ENCODE data around the gene ADAMTSL3. TPM values are rescaled to one million over a fixed set of nuclear protein-coding genes. Genes with fewer than 3 reads are reported as not detected.

ADAMTSL3 gene
- total and polyA plus RNA-seq, 2 of the 8 experiments (the other 6 are each of a cell fraction or from before 2014, with no cell fraction given): 0.35 to 1.4 TPM

GRCh38 chr15:83904107-83905040 lies 250.5 kb downstream of the ADAMTSL3 start:
- POLR2A ChIA-PET (ENCODE audit: partially characterized antibody): interaction anchor here (1.0 kb wide), 1 partner anchor 44 kb away, joined by 3 read pairs; no protein-coding TSS in a partner anchor
- WGBS, 2 experiments (ENCODE audit: extremely low coverage in 1 of 2, insufficient coverage in 1 of 2, insufficient read length in 1 of 2, insufficient replicate concordance in 2 of 2, low coverage in 1 of 2, low lambda C conversion rate in 2 of 2, missing lambda C conversion rate in 1 of 2): 93% methylated on average over 11 of the region's 11 CpGs; no CpG with 5 or more reads in 1 of the 2 experiments
- CTCF ChIA-PET (ENCODE audit: partially characterized antibody): interaction anchor here (1.4 kb wide), 1 partner anchor 130 kb away, joined by 4 read pairs; no protein-coding TSS in a partner anchor
- Histone ChIP-seq H3K27me3 (replicated peaks in 1 of 4; ENCODE audit: control insufficient read depth in 3 of 4, extremely low read depth in 1 of 4, insufficient read depth in 3 of 4, low read length in 3 of 4) (no peaks in the 10 kb centered on the region), H2BK5ac (ENCODE audit: low read depth, low read length) (no peak overlapping the region), H3K4me1 (replicated peaks in 1 of 4; ENCODE audit: control insufficient read depth in 3 of 4, insufficient read depth in 4 of 4, low read length in 3 of 4) (no peaks in the 10 kb centered on the region), H3K27ac (ENCODE audit: low read depth, low read length) (no peak overlapping the region), H3K4me2 (ENCODE audit: insufficient read depth in 1 of 2, low read depth in 2 of 2, low read length in 2 of 2) (no peak overlapping the region), H3K18ac (ENCODE audit: extremely low read depth, low read length) (no peak overlapping the region), H3K9ac (replicated peaks in 1 of 4; ENCODE audit: extremely low read depth in 1 of 4, low read depth in 3 of 4, low read length in 3 of 4) (no peak overlapping the region), H3K23me2 (ENCODE audit: low read depth, low read length) (no peaks in the 10 kb centered on the region), H3K79me1 (ENCODE audit: low read depth, low read length) (no peaks in the 10 kb centered on the region), H4K5ac (ENCODE audit: insufficient read length, low read depth, low read length) (no peak overlapping the region), H3K36me3 (ENCODE audit: control insufficient read depth in 2 of 4, insufficient read depth in 4 of 4, low read length in 3 of 4) (no peaks in the 10 kb centered on the region), H3K79me2 (ENCODE audit: control insufficient read depth in 1 of 2, insufficient read depth in 2 of 2, low read length in 2 of 2) (no peaks in the 10 kb centered on the region), H2BK120ac (replicated peaks; ENCODE audit: low read depth, low read length) (no peak overlapping the region), H2AK5ac (ENCODE audit: low read depth, low read length) (no peak overlapping the region), H2AFZ (ENCODE audit: low read length) (no peak overlapping the region), H2BK15ac (ENCODE audit: low read length) (no peak overlapping the region), H4K8ac (ENCODE audit: extremely low read depth, insufficient read depth, low read length) (peak overlapping the region; percentile 59; the same call in 1 of the 2 replicates), H2BK20ac (ENCODE audit: low read length) (no peak overlapping the region), H2BK12ac (ENCODE audit: low read depth, low read length) (no peak overlapping the region), H3K56ac (replicated peaks; ENCODE audit: insufficient read length, low read depth, low read length) (no peak overlapping the region), H3K23ac (ENCODE audit: insufficient read length) (no peak overlapping the region), H3K4me3 (ENCODE audit: extremely low read depth in 1 of 4, insufficient read depth in 2 of 4, low read depth in 3 of 4, low read length in 4 of 4) (no peak overlapping the region), H3K4ac (replicated peaks; ENCODE audit: insufficient read length, low read depth, low read length) (no peak overlapping the region), H4K91ac (replicated peaks; ENCODE audit: insufficient read length, low read length) (no peak overlapping the region), H3K14ac (ENCODE audit: insufficient read length) (no peak overlapping the region), H3K9me3 (ENCODE audit: insufficient read depth in 2 of 2, low read depth in 1 of 2, low read length in 1 of 2) (peaks cover 0 to 7% of the 10 kb centered on the region in 2 experiments; a peak in 2 of 4 replicates), H4K20me1 (replicated peaks in 1 of 2; ENCODE audit: control insufficient read depth in 1 of 2, insufficient read depth in 2 of 2, low read length in 2 of 2) (peaks cover 0 to 1% of the 10 kb centered on the region in 2 experiments)
- FAIRE-seq (no peak), DNase-seq (ENCODE audit: low read depth in 1 of 2, low spot score in 2 of 2) (no peak)
- TF ChIP-seq CREB1 (IDR thresholded peaks at IDR 0.05) (no peak), SIX5 (IDR thresholded peaks at IDR 0.05; ENCODE audit: low read depth, low read length) (no peak), JUND (IDR thresholded peaks at IDR 0.05; ENCODE audit: low read length) (no peak), KDM4A (IDR thresholded peaks at IDR 0.05; ENCODE audit: low read depth, low read length, severe bottlenecking) (no peak), TEAD4 (IDR thresholded peaks at IDR 0.05; ENCODE audit: low read depth, low read length) (no peak), CBX5 (IDR thresholded peaks at IDR 0.05; ENCODE audit: low read depth, low read length) (no peak), SP1 (IDR thresholded peaks at IDR 0.05; ENCODE audit: low read depth, low read length) (no peak)
